CD4-positive, alpha-beta T cell treated with Interleukin-15 for 1 hour (primary cell): ENCODE results near the gene ATXN10.
"Not testable (repeated sequence)": the region's sequence is repeated elsewhere in the genome, so short reads cannot be mapped to it uniquely, and the experiment has no call there.

Source experiments
- DNase-seq: peaks from one replicate; pipeline ENCODE4 v3.0.0-alpha.2; 2020

Gene ATXN10, protein sequence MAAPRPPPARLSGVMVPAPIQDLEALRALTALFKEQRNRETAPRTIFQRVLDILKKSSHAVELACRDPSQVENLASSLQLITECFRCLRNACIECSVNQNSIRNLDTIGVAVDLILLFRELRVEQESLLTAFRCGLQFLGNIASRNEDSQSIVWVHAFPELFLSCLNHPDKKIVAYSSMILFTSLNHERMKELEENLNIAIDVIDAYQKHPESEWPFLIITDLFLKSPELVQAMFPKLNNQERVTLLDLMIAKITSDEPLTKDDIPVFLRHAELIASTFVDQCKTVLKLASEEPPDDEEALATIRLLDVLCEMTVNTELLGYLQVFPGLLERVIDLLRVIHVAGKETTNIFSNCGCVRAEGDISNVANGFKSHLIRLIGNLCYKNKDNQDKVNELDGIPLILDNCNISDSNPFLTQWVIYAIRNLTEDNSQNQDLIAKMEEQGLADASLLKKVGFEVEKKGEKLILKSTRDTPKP

GRCh38 chr22:45671783-45672563, at the start of gene ATXN10:
Gene ATXN10 (plus strand): TSS chr22:45671834. CDS start chr22:45672064, 230 bp downstream.
- peak; percentile 74 for DNase-seq

GRCh38 chr22:45621836-45622600, 49.6 kb upstream of the ATXN10 start:
- DNase-seq: no peak

GRCh38 chr22:45623464-45624145, 48.0 kb upstream of the ATXN10 start:
- DNase-seq: not testable (repeated sequence)

GRCh38 chr22:45626198-45626651, 45.4 kb upstream of the ATXN10 start:
- no peak for DNase-seq

DNA sequence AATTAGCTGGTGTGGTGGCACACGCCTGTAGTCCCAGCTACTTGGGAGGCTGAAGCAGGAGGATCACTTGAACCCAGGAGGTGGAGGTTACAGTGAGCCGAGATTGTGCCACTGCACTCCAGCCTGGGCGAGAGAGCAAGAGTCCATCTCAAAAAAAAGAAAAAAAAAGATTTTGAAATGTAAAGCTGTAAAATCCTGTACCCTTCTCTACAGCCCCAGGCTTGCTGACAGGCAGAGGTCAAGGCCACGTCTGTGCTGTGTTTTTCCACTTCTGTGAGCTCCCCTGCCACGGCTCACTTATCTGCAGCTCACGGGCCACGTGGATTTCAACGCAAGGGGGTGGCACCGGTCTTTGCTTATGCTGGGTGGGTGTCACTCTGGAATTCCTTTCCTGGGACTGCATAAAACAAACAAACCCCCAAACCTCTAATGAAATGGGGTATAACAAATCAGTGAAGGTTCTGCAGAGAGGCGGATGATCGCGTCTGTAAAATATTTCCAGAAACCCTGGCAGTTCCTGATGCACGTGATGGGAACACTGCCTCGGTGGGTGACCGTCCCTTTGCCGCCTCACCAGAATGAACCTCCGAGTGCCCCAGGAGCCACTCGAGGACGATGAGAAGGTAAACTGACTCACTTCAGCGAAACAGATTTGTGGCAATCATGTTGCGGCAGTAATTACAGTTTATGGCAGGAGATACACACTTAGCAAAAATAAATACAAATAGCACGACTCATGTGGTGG, 44.0 kb upstream of the ATXN10 start:
- DNase-seq: no peak

GRCh38 chr22:45628515-45628914, 43.1 kb upstream of the ATXN10 start:
- no peak for DNase-seq

DNA sequence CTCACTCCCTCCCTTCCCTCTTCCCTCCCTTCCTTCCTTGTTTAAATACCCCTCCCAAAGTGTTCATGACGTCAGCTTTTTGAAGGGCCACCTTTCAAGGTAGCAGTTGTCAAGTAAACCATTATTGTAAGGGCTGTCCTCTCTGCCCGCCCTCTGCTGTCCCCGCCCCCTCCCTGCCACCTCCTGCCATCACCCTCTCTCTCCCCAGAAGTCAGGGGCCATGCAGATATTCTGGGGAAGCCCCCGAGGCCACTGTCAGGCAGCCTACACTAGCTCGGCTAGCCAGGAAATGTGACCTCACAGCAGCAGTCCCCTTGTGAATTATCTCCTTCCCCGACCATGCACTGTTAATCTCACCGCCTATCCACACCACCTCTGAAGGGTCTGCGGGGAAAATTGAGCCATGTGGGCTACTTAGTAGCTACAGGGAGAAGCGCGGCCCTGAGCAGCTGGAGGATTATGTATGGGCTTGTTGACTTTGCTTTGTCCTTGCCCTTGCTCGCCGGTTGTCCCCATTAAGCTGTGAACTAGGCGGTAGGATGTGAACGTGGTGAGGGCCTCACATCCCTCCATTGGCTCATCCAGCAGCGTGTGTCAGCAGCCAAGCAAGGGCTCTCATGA, 42.1 kb upstream of the ATXN10 start:
- no peak for DNase-seq

- no peak for DNase-seq
Observed at GRCh38 chr22:45630436-45630835, 41.2 kb upstream of the ATXN10 start.

DNA sequence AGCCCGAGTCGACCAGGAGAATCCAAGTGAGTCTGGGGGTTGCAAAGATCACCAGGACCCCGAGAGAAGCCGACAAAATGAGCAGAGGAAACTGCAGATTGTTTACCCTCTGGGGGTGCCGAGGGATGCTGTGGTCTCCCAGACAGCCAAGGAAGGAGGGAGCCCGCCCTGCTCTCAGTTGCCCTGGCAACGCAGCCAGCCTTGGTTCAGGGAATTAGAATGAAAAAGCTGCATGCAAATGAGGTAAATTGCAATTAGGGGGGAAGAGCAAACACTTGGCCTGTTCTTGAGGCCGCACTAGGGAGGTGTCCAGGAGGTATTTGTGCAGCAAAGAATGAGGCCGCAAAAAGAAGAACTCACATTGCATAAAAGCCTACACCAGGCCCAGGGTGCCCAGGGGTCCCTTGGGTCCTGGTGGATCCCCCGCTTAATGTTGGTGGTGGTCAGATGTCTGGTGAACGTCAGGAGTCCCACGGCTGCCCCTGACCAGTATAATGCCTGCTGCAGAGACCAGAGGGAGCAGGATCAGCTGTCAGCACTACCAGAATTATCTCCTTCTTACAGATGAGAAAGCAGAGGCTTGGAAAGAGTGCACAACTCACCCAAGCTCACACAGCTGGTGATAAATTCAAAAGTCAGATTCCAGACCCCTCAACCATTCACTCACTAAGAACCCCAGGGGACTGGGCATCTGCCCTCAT, 40.3 kb upstream of the ATXN10 start:
- no peak for DNase-seq

DNA sequence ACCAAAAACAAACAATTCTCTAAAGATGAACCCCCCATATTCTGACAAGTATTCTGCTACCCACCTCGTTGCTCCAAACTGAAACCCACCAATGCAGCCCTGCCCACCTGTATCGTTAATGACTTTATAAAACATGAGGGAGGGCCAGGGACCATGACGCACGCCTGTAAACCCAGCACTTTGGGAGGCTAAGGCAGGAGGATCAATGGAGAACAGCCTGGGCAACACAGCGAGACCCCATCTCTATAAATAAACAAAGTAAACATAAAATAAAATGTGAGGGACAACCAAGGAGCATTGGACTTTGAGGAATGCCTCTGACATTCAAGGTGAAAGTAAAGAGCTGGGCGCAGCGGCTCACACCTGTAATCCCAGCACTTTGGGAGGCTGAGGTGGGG, 39.8 kb upstream of the ATXN10 start:
- DNase-seq: no peak

- no peak for DNase-seq
Observed at GRCh38 chr22:45632791-45633515, 38.7 kb upstream of the ATXN10 start.

DNA sequence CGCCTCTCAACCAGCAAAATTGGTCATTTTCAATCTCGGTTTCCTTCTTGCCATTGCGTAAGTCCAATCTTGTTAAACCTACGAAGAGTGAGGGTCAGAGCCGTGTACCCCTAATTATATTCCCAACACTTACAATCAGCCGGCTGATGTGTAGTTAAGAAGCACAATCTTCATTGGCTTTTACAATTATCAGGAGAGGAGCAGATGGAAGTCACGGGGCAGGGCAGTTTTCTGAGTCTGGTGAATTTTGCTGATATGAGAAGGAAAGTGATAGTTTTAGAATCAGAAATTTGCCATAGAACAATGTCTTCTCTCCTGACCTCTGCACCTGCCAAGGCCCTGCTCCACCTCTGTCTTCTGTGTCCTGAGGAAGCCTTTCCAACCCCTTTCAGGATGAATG, 35.0 kb upstream of the ATXN10 start:
- DNase-seq: no peak

- DNase-seq: no peak
Observed at GRCh38 chr22:45638197-45638596, 33.4 kb upstream of the ATXN10 start.

- peak; percentile 42 for DNase-seq
Observed at GRCh38 chr22:45638834-45639746, 32.5 kb upstream of the ATXN10 start.

DNA sequence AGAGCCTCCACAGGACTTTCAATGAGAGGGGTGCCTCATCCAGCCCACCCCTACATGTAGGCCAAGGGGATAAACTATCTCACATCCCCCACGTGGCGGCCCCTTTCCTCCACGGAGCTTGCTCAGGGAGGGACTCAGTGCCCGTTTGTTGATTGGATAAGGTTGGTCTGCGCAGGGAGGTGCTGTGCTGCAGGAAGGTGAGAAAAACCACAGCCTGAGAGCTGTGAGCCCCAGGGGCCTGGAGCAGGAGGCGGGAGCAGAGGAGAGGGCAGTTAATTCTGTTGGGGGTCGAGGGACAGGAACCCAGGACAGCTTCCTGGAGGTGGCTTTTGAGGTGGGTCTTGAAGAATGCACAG, 31.9 kb upstream of the ATXN10 start:
- no peak for DNase-seq

DNA sequence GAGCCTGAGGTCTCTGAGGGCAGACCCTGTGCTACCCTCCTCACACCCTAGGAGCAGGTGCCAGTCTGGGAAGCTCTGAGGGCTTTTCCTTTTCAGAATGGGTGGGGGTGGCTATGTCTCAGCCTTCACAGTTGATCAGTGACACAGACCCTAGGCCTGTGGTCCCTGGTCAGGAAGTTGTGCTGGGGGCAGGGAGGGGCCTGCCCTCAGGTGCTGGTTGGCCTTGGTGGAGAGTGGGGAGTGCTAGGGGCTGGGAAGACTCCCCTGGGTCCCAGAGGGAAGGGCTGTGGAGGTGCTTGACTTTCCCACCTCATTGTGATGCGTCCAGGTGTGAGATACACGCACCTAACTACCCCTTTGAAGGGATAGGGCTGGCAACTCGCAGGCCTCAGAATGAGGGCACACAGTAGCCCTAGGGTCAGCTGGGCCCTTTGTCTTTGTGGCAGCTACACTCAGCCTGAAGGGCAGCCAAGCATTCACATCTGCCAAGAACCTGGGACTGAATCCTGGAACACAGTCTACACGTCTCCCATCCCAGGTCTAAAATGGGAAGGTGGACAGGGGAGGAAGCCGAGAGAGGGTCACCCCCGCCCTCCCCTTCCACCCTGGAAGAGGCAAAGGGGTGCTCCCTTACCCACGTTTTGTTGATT, 31.2 kb upstream of the ATXN10 start:
- DNase-seq: no peak

- no peak for DNase-seq
Observed at GRCh38 chr22:45640941-45641621, 30.6 kb upstream of the ATXN10 start.

DNA sequence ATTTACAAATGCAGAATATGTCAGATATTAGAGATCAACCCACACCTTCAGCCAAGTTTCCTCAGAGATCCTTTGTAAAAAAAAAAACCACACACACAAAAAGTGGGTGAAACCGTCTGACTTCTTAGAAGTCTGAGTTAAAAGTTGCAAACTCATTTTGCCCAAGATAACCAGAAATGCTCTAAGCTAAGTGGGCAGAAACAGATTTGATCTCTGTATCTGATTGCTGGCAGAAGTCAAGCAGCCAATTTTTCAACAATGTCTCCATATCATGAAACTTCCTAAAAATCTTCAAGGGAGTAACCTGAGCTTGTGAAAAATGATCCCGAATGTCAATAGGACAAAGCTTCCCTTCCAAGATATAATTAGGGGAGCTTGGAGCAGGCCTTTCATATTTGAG, 28.6 kb upstream of the ATXN10 start:
- no peak for DNase-seq
